Tongue (tissue), 2 donors: ENCODE measurements around the gene ERC1. TPM values are rescaled to one million over a fixed set of nuclear protein-coding genes. Genes with fewer than 3 reads are reported as not detected.

ENCODE experiments used
- DNase-seq: peaks from one replicate; pipeline ENCODE4 v3.0.0-alpha.2; 2015
- total RNA-seq: library from RNA; depleted of rRNA; stranded (reverse); fragments of >200 nt; gene quantifications from one replicate; pipeline ENCODE4 v1.2.3, GENCODE V29; 2014

Gene ERC1
- total RNA-seq, 1 donor from 2014 or later: 95.7 TPM

GRCh38 chr12:1540690-1541089 lies 549.7 kb downstream of the ERC1 start:
- DNase-seq: no peak

- no peak for DNase-seq
Observed at GRCh38 chr12:1542599-1542998, 551.6 kb downstream of the ERC1 start.

GRCh38 chr12:1544996-1545700 lies 554.1 kb downstream of the ERC1 start:
- DNase-seq: no peak

Other genes with a start within 250 kb of the ERC1 start
- gene WNK1, start 238.6 kb upstream of the ERC1 start, total RNA-seq: 140 TPM
- gene RAD52, start 41.5 kb upstream of the ERC1 start, total RNA-seq: 42.9 TPM